HL-60/S4 treated with retinoic acid at 250 ng/mL for 4 days and 3 days (cell line): ENCODE measurements around the gene HNRNPH2.

Experiments used
- in situ Hi-C: fragments of 300-500 bp; cut with MboI; formaldehyde crosslinking; loops from 2 replicates; pipeline ENCODE4 v1.7.0; 2022; ENCODE audit warnings: low sequenced_read_pairs

Gene HNRNPH2

DNA sequence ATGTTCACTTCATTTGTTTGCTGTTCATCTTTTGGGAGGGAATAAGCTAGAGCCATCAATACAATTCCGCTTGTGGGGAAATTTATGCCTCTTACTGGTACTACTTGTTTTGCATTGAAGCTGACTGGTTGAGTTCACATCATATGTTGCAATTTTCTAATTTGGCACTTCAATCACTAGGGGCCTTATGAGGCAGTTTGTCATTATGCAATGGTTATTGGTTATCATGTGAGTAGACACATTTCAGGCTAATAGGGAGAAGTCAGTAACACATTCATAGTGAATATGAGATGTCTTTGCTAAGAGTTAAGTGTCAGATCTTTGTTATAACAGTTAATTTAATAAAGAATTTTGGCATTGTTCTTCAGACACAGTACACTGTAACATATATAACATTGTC, 12.2 kb upstream of the HNRNPH2 start:
- in situ Hi-C loops = no loop called here

GRCh38 chrX:101397779-101398178, 10.2 kb upstream of the HNRNPH2 start:
- in situ Hi-C loops = no loop called here

DNA sequence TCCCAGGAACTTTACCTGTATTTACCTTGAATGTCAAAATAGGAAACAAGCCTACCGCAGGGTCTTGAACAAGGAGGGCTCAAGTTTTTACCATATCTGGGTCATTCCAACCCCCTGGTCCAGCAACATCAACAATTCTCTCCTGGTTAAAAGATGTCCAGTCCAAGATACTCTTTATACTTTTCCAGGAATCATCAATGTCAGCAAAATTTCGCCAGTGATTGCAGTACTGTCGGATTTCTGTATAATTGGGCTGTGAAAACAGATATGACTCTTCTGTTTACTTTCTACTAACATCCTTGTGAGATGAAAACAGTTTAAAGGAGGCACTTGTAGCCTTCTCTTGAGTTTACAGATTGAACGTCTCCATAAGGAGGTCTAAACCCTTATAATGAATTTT, 9.3 kb upstream of the HNRNPH2 start:
- in situ Hi-C loops = no loop called here

GRCh38 chrX:101399825-101400224, 8.2 kb upstream of the HNRNPH2 start:
- in situ Hi-C loops = no loop called here

DNA sequence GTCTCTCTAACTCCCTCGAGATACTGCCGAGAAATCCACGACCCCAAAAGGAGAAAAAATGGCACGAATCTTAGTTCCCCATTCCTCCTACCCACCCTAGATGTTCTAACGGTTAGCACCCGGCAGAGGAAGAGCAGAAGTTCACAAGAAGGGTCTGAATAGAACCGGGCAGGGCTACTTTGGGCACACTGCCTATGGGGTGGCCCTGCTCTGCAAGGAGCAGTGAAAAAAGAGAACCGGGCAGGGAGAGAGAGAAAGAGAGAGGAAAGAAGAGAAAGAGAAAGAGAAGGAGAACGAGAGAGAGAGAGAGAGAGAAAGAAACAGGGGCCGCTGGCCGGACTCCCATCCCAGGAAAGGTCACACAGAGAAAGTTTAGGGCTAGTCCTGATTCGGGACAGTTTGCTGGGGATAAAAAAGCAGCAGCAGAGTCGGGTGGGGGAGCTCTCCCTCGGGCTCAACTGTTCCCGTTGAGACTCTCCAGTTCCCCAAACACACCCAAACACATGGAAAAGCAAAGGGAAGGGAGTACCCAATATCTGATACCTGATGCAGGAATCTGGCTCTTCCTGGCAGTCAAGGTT, 765 bp upstream of the HNRNPH2 start:
- in situ Hi-C loops = no loop called here

DNA sequence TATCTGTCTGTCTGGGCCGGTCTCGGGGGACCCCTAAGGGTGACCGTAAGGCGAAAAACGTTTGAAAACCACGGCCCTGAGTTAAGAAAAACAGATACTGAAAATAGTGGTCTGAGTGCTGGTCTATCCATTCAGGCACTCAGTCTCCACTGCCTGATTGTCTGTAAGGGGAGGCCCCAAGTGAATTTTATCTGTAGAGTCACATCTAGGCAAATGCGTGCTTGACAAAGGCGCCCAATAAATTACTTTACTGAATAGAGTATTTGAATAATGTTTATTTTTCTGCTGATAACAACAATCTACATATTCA, 465 bp downstream of the HNRNPH2 start:
- in situ Hi-C loops = no loop called here

DNA sequence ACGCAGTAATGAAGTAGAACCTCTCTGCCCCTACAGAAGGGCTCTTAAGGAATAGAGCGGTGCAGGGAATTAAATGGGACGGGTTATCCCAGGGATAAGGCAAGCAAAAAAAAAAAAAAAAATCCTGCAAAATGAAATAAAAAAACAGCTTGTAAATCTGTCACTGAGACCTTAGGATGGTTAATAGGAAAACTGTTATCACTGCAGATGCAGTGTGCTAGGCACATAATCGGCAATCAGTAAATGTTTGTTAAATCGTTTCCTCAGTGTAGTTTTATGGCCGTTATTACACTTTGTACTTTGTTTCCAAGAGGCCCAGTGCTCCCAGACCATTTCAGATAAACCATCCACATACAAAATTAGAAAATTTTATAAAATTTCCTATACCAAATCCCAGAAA, 1.0 kb downstream of the HNRNPH2 start:
- in situ Hi-C loops = no loop called here

GRCh38 chrX:101410461-101410860, 2.4 kb downstream of the HNRNPH2 start:
- in situ Hi-C loops = no loop called here

DNA sequence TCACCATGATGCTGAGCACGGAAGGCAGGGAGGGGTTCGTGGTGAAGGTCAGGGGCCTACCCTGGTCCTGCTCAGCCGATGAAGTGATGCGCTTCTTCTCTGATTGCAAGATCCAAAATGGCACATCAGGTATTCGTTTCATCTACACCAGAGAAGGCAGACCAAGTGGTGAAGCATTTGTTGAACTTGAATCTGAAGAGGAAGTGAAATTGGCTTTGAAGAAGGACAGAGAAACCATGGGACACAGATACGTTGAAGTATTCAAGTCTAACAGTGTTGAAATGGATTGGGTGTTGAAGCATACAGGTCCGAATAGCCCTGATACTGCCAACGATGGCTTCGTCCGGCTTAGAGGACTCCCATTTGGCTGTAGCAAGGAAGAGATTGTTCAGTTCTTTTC, 4.0 kb downstream of the HNRNPH2 start:
- in situ Hi-C loops = no loop called here

DNA sequence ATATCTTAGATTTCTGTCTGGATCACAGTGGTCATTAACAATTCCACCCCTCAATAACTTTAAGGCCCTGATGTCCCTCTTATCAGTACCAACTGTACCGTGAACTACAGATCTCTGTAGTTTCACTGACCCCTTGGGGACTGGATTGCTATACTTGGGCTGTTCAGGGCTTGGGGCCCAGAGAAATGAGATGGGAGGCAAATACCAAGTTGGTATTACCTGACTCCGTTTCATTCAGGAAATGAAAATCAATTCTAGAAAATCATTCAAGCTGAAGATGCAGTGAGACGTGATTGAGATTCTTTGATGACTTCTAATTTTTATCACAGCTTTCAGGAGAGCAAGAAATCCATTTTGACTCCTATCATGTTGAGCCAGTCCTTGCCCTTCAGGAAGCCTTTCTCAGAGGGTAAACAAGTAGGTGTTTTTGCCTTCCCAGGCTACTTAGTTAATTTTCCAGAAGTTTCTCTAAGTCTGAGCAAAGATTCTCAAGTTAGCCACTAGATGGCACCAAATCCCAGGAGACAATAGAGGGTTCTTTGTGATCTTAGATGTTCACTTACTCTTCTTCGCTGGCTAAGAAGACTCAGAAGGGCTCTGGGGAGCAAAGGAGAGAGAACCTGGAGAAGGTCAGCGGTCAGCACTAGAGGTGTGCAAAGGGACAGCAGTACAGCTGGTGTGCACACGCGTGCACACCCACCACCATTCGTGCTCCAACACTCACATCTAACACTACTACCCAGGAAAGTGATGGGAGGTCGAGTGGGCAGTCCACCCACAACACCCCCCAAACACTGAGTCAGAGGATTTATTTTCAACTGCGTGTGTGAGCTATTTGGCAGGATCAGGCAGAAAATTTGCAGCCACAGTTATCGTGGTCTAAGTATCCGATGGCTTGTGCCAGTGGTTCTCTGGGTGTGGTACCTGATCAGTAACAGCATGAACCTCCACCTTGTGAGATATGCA, 7.4 kb downstream of the HNRNPH2 start:
- in situ Hi-C loops = no loop called here

- in situ Hi-C loops = no loop called here
Measured at GRCh38 chrX:101416691-101417090, 8.7 kb downstream of the HNRNPH2 start.

GRCh38 chrX:101417190-101417589, 9.2 kb downstream of the HNRNPH2 start:
- in situ Hi-C loops = no loop called here

GRCh38 chrX:101417981-101418841, 10.2 kb downstream of the HNRNPH2 start:
- in situ Hi-C loops = no loop called here

GRCh38 chrX:101419489-101419888, 11.5 kb downstream of the HNRNPH2 start:
- in situ Hi-C loops = no loop called here

- in situ Hi-C loops = no loop called here
Measured at GRCh38 chrX:101427954-101428353, 19.9 kb downstream of the HNRNPH2 start.

GRCh38 chrX:101429934-101430333, 21.9 kb downstream of the HNRNPH2 start:
- in situ Hi-C loops = no loop called here

GRCh38 chrX:101430457-101431078, 22.5 kb downstream of the HNRNPH2 start:
- in situ Hi-C loops = no loop called here

- in situ Hi-C loops = no loop called here
Measured at GRCh38 chrX:101442085-101442484, 34.1 kb downstream of the HNRNPH2 start.

GRCh38 chrX:101449279-101449678, 41.3 kb downstream of the HNRNPH2 start:
- in situ Hi-C loops = no loop called here

GRCh38 chrX:101450085-101450484, 42.1 kb downstream of the HNRNPH2 start:
- in situ Hi-C loops = no loop called here

GRCh38 chrX:101450961-101451360, 42.9 kb downstream of the HNRNPH2 start:
- in situ Hi-C loops = no loop called here
